ENCODE results near the gene VCL. TPM values are rescaled to one million over a fixed set of nuclear protein-coding genes. Genes with fewer than 3 reads are reported as not detected.
A peak's percentile ranks its signal among the peaks of the same experiment; 100 is the strongest.
"Not testable (repeated sequence)": the region's sequence is repeated elsewhere in the genome, so short reads cannot be mapped to it uniquely, and the experiment has no call there.

VCL gene
- total RNA-seq, 1 donor from 2014 or later = 17.8 TPM

GRCh38 chr10:74113546-74113945 is 115.6 kb downstream of the VCL start:
- DNase-seq = no peak

GRCh38 chr10:74114041-74114448 is 116.1 kb downstream of the VCL start:
- peak; percentile 53 for DNase-seq

- no peak for DNase-seq
Measured at GRCh38 chr10:74117738-74118137, 119.8 kb downstream of the VCL start.

GRCh38 chr10:74118804-74119203 is 120.9 kb downstream of the VCL start:
- DNase-seq = no peak

GRCh38 chr10:74120911-74121310 is 123.0 kb downstream of the VCL start:
- no peak for DNase-seq

GRCh38 chr10:74121368-74121767 is 123.5 kb downstream of the VCL start:
- DNase-seq = no peak

- no peak for DNase-seq
Measured at GRCh38 chr10:74122060-74122459, 124.1 kb downstream of the VCL start.

- no peak for DNase-seq
Measured at GRCh38 chr10:74123081-74123480, 125.2 kb downstream of the VCL start.

- no peak for DNase-seq
Measured at GRCh38 chr10:74133923-74134820, 136.3 kb downstream of the VCL start.

GRCh38 chr10:74135452-74135851 is 137.5 kb downstream of the VCL start:
- no peak for DNase-seq

GRCh38 chr10:74137992-74138391 is 140.1 kb downstream of the VCL start:
- DNase-seq = no peak

GRCh38 chr10:74138596-74138995 is 140.7 kb downstream of the VCL start:
- DNase-seq = not testable (repeated sequence)

- no peak for DNase-seq
Measured at GRCh38 chr10:74139981-74140380, 142.1 kb downstream of the VCL start.

GRCh38 chr10:74140553-74140952 is 142.6 kb downstream of the VCL start:
- no peak for DNase-seq

- no peak for DNase-seq
Measured at GRCh38 chr10:74145133-74145532, 147.2 kb downstream of the VCL start.

- not testable (repeated sequence) for DNase-seq
Measured at GRCh38 chr10:74146980-74147379, 149.1 kb downstream of the VCL start.

GRCh38 chr10:74150204-74150989 is 152.5 kb downstream of the VCL start, which contains the start of gene AP3M1:
Gene AP3M1, minus strand, starts transcription at chr10:74150828. Its CDS starts 12,449 bp downstream, at chr10:74138379.
- peak; percentile 83 for DNase-seq

- peak; percentile 97 for DNase-seq
Measured at GRCh38 chr10:74150990-74151878, 153.3 kb downstream of the VCL start, which contains the start of gene ADK. Gene ADK, plus strand, starts transcription at chr10:74151221. Its CDS starts 58 bp downstream, at chr10:74151279.

- DNase-seq = no peak
Measured at GRCh38 chr10:74151879-74152722, 154.2 kb downstream of the VCL start.

GRCh38 chr10:74153123-74153522 is 155.2 kb downstream of the VCL start:
- no peak for DNase-seq

GRCh38 chr10:74153676-74154075 is 155.8 kb downstream of the VCL start:
- no peak for DNase-seq

All from occipital lobe (tissue), 2 donors.